ENCODE measurements around the gene RAB11FIP5. TPM values are rescaled to one million over a fixed set of nuclear protein-coding genes. Genes with fewer than 3 reads are reported as not detected.

The RAB11FIP5 gene
- total and polyA plus RNA-seq, 2 of the 4 experiments (the other 2 are of a cell fraction), result 21.5 to 34.5 TPM

- H3K79me1 ChIP-seq (ENCODE audit: low read depth in 1 of 2, low read length in 2 of 2), result peaks cover 28 to 94% of the 10 kb centered on the region in 2 experiments
- ChIA-PET POLR2A (ENCODE audit: unreplicated experiment) (no interaction called here), CTCF (no interaction called here)
- H2AFZ ChIP-seq (replicated peaks; ENCODE audit: low read length, poor library complexity), result no peak overlapping the region
- H2BK20ac ChIP-seq (ENCODE audit: low read depth, low read length), result no peak overlapping the region
- H2AK9ac ChIP-seq (replicated peaks; ENCODE audit: low read depth, low read length, poor library complexity), result peak overlapping the region; percentile 91
- no peak overlapping the region for H3K9ac ChIP-seq (ENCODE audit: low read depth, low read length)
- H4K20me1 ChIP-seq (ENCODE audit: insufficient read depth, low read length), result peaks cover 88% of the 10 kb centered on the region
- no peaks in the 10 kb centered on the region for H3K27me3 ChIP-seq (ENCODE audit: control insufficient read depth, insufficient read depth, low read length)
- peak overlapping the region; percentile 48; the same call in 1 of the 2 replicates for H3K14ac ChIP-seq (replicated peaks; ENCODE audit: low read depth, low read length)
- H2AK5ac ChIP-seq (ENCODE audit: low read depth, low read length), result peak overlapping the region; percentile 11; the same call in 1 of the 2 replicates
- H2BK120ac ChIP-seq (ENCODE audit: low read depth, low read length), result no peak overlapping the region
- DNase-seq (no peak), ATAC-seq (ENCODE audit: low read depth) (no peak)
- no peak overlapping the region for H4K8ac ChIP-seq (ENCODE audit: low read depth in 2 of 2, low read length in 2 of 2)
- dilution Hi-C loops (cut with HindIII; ENCODE audit: low sequenced_read_pairs, unreplicated experiment) (no loop called here), in situ Hi-C loops (cut with MboI; ENCODE audit: low sequenced_read_pairs) (no loop called here), intact Hi-C loops (cut with micrococcal nuclease) (no loop called here)
- WGBS, 2 experiments (ENCODE audit: extremely low coverage in 2 of 2, insufficient read length in 1 of 2), result no CpG with 5 or more reads among the region's 2 CpGs
- no peak overlapping the region for H4K5ac ChIP-seq (ENCODE audit: low read depth, low read length)
- H3K4ac ChIP-seq (ENCODE audit: low read depth, low read length), result peak overlapping the region; percentile 33; the same call in 1 of the 2 replicates
- peak overlapping the region; percentile 60; the same call in 1 of the 2 replicates for H3K23ac ChIP-seq (ENCODE audit: low read depth, low read length)
- no peak overlapping the region for H3K4me3 ChIP-seq (ENCODE audit: insufficient read depth, low read depth, low read length)
- no peak overlapping the region for H3K56ac ChIP-seq (ENCODE audit: extremely low read depth, insufficient read depth, low read length)
- peaks cover 68% of the 10 kb centered on the region for H3K9me1 ChIP-seq (ENCODE audit: insufficient read depth, low read length)
- no peak overlapping the region for H3K4me2 ChIP-seq (ENCODE audit: low read depth, low read length)
- TF ChIP-seq RFX5 (IDR thresholded peaks at IDR 0.05; ENCODE audit: low read depth, low read length), result no peak
- TF ChIP-seq RCOR1 (IDR thresholded peaks at IDR 0.05; ENCODE audit: insufficient replicate concordance, low read length), result no peak
- no peak for TF ChIP-seq CHD1 (IDR thresholded peaks at IDR 0.05; ENCODE audit: low read depth, low read length)
- no peak for TF ChIP-seq BHLHE40 (IDR thresholded peaks at IDR 0.05; ENCODE audit: low read depth, low read length)
- TF ChIP-seq MAFK (IDR thresholded peaks at IDR 0.05; ENCODE audit: low read depth, low read length), result no peak
- TF ChIP-seq MAZ (IDR thresholded peaks at IDR 0.05; ENCODE audit: borderline replicate concordance, low read depth, low read length), result no peak
- no peak for TF ChIP-seq CEBPB (IDR thresholded peaks at IDR 0.05; ENCODE audit: low read depth, low read length)
- TF ChIP-seq ELK1 (IDR thresholded peaks at IDR 0.05; ENCODE audit: borderline replicate concordance, low read depth, low read length), result no peak
- no peak for TF ChIP-seq MXI1 (IDR thresholded peaks at IDR 0.05; ENCODE audit: borderline replicate concordance, low read depth, low read length)
- TF ChIP-seq NFE2L2 (IDR thresholded peaks at IDR 0.05; ENCODE audit: low read depth, low read length), result no peak
- no peak for TF ChIP-seq FOS (IDR thresholded peaks at IDR 0.05; ENCODE audit: low read depth, low read length)
- no peak overlapping the region for H3K27ac ChIP-seq (ENCODE audit: insufficient read depth, low read length)
- no peak overlapping the region for H3K18ac ChIP-seq (ENCODE audit: low read depth, low read length)
- peaks cover 23% of the 10 kb centered on the region for H3K4me1 ChIP-seq (ENCODE audit: control insufficient read depth, insufficient read depth, low read length)
- peaks cover 2% of the 10 kb centered on the region; the same call in 1 of the 2 replicates for H3K36me3 ChIP-seq (ENCODE audit: control insufficient read depth, insufficient read depth, low read length)
- no peaks in the 10 kb centered on the region for H3K9me3 ChIP-seq (ENCODE audit: control insufficient read depth, insufficient read depth, low read length)
- H4K91ac ChIP-seq (ENCODE audit: insufficient read depth, low read depth, low read length), result no peak overlapping the region; the same call in 1 of the 2 replicates
- H2BK15ac ChIP-seq (ENCODE audit: low read depth, low read length), result no peak overlapping the region
- no TSS peak for BruUV-seq (replicated peaks)
- no peak overlapping the region for H2BK5ac ChIP-seq (ENCODE audit: low read depth, low read length, poor library complexity, severe bottlenecking)
These were observed 9.7 kb downstream of the RAB11FIP5 start for GRCh38 chr2:73103018-73103542.
